ENCODE data around the gene OSER1. TPM values are rescaled to one million over a fixed set of nuclear protein-coding genes. Genes with fewer than 3 reads are reported as not detected.

The OSER1 gene
- polyA plus RNA-seq, 1 donor from 2014 or later, result 43.9 TPM

DNA sequence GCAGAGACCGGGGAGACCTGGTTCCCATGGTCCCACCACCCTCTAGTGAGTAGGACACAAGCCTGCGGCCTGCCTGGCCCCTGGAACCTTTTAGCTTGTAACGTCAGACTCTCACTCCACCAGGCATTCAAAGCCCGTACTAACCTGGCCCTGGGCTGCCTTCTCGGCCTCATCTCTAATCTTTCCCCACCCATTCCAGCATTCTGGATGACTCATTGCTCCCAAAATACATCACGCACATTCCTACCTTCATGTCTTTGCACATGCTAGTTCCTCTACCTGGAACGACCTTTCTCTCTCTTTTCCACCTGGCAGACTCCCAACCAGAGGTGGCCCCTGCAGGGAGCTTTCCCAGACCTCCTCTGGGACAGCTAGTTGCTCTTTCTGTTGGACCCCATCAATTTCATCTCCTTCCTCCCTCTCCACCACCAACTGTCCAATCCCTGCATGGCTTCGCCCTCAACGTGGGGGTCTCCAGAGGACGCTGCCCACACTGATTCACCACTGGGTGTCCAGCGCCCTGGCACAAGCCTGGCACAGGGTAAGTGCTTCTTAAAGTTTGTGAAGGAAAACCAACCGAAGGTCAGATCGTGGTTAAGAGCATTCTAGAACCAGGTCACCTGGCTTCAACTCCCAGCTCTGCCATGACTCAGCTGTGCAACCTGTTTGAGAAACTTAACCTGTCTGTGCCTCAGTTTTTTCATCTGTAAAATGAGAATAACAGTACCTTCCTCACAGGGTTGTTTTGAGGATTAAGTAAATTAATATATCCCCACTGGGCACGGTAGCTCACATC is 58.8 kb downstream of the OSER1 start:
- no peaks in the 10 kb centered on the region for H3K79me2 ChIP-seq (replicated peaks; ENCODE audit: insufficient read depth, low read length)
- H3K4me2 ChIP-seq (ENCODE audit: low read length), result no peak overlapping the region
- H3K36me3 ChIP-seq (ENCODE audit: insufficient read depth, low read length), result no peaks in the 10 kb centered on the region
- TF ChIP-seq POLR2AphosphoS5 (IDR thresholded peaks at IDR 0.05), result no peak
- TF ChIP-seq, protein P1, sequence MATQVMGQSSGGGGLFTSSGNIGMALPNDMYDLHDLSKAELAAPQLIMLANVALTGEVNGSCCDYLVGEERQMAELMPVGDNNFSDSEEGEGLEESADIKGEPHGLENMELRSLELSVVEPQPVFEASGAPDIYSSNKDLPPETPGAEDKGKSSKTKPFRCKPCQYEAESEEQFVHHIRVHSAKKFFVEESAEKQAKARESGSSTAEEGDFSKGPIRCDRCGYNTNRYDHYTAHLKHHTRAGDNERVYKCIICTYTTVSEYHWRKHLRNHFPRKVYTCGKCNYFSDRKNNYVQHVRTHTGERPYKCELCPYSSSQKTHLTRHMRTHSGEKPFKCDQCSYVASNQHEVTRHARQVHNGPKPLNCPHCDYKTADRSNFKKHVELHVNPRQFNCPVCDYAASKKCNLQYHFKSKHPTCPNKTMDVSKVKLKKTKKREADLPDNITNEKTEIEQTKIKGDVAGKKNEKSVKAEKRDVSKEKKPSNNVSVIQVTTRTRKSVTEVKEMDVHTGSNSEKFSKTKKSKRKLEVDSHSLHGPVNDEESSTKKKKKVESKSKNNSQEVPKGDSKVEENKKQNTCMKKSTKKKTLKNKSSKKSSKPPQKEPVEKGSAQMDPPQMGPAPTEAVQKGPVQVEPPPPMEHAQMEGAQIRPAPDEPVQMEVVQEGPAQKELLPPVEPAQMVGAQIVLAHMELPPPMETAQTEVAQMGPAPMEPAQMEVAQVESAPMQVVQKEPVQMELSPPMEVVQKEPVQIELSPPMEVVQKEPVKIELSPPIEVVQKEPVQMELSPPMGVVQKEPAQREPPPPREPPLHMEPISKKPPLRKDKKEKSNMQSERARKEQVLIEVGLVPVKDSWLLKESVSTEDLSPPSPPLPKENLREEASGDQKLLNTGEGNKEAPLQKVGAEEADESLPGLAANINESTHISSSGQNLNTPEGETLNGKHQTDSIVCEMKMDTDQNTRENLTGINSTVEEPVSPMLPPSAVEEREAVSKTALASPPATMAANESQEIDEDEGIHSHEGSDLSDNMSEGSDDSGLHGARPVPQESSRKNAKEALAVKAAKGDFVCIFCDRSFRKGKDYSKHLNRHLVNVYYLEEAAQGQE (IDR thresholded peaks at IDR 0.05; ENCODE audit: borderline replicate concordance), result no peak
- no peak for TF ChIP-seq EZH2 (IDR thresholded peaks at IDR 0.05; ENCODE audit: borderline replicate concordance, insufficient read depth, low read length, poor library complexity, severe bottlenecking)
- TF ChIP-seq MXI1 (conservative IDR thresholded peaks at IDR 0.05; ENCODE audit: poor library complexity, severe bottlenecking), result no peak
- TF ChIP-seq TAF1 (IDR thresholded peaks at IDR 0.05; ENCODE audit: low read depth), result no peak
- no peak for TF ChIP-seq SMC3 (conservative IDR thresholded peaks at IDR 0.05; ENCODE audit: poor library complexity)
- no peak for TF ChIP-seq RAD21 (conservative IDR thresholded peaks at IDR 0.05)
- TF ChIP-seq, protein P2, sequence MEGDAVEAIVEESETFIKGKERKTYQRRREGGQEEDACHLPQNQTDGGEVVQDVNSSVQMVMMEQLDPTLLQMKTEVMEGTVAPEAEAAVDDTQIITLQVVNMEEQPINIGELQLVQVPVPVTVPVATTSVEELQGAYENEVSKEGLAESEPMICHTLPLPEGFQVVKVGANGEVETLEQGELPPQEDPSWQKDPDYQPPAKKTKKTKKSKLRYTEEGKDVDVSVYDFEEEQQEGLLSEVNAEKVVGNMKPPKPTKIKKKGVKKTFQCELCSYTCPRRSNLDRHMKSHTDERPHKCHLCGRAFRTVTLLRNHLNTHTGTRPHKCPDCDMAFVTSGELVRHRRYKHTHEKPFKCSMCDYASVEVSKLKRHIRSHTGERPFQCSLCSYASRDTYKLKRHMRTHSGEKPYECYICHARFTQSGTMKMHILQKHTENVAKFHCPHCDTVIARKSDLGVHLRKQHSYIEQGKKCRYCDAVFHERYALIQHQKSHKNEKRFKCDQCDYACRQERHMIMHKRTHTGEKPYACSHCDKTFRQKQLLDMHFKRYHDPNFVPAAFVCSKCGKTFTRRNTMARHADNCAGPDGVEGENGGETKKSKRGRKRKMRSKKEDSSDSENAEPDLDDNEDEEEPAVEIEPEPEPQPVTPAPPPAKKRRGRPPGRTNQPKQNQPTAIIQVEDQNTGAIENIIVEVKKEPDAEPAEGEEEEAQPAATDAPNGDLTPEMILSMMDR (IDR thresholded peaks at IDR 0.05; ENCODE audit: poor library complexity, severe bottlenecking), result no peak
- TF ChIP-seq EP300 (conservative IDR thresholded peaks at IDR 0.05; ENCODE audit: poor library complexity, severe bottlenecking), result no peak
- H3K27me3 ChIP-seq (ENCODE audit: insufficient read depth, low read depth, low read length), result no peaks in the 10 kb centered on the region
- H2AFZ ChIP-seq (ENCODE audit: low read depth, low read length), result no peak overlapping the region
- H3K9ac ChIP-seq (ENCODE audit: low read length), result no peak overlapping the region
- H3K9me3 ChIP-seq (ENCODE audit: low read length), result no peaks in the 10 kb centered on the region
- no peaks in the 10 kb centered on the region for H3K9me2 ChIP-seq (ENCODE audit: insufficient read depth, low read length)
- H3K27ac ChIP-seq (ENCODE audit: low read length), result no peak overlapping the region
- H4K20me1 ChIP-seq (ENCODE audit: insufficient read depth), result no peaks in the 10 kb centered on the region
- H3K4me3 ChIP-seq (ENCODE audit: low read length), result no peak overlapping the region
- no peaks in the 10 kb centered on the region for H3F3A ChIP-seq (ENCODE audit: insufficient read depth, low read length, poor library complexity, severe bottlenecking)

DNA sequence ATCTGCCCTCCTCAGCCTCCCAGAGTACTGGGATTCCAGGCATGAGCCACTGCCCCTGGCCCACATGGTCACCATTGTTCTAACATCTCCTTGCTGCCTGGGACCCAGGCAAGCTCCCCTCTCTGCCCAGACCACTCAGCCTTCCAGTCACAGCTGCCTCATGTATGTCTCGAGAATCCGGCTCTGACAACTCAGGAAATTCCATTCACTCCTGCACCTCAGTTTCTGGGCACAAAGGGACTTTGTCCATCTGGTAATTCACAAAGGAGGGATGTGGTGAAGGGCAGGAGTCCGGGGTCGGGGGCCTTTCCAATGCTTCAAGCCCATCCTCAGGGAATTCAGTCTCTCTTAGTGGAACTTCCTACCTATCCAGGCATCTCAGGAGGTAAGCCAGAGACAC is 64.3 kb downstream of the OSER1 start:
- H2AFZ ChIP-seq (ENCODE audit: low read depth, low read length), result no peak overlapping the region
- H3K9me2 ChIP-seq (ENCODE audit: insufficient read depth, low read length), result no peaks in the 10 kb centered on the region
- no peak overlapping the region for H3K4me2 ChIP-seq (ENCODE audit: low read length)
- TF ChIP-seq, protein P2 (IDR thresholded peaks at IDR 0.05; ENCODE audit: poor library complexity, severe bottlenecking), result no peak
- no peak for TF ChIP-seq POLR2AphosphoS5 (IDR thresholded peaks at IDR 0.05)
- TF ChIP-seq, protein P1 (IDR thresholded peaks at IDR 0.05; ENCODE audit: borderline replicate concordance), result no peak
- no peak for TF ChIP-seq EP300 (conservative IDR thresholded peaks at IDR 0.05; ENCODE audit: poor library complexity, severe bottlenecking)
- TF ChIP-seq MXI1 (conservative IDR thresholded peaks at IDR 0.05; ENCODE audit: poor library complexity, severe bottlenecking), result no peak
- TF ChIP-seq RAD21 (conservative IDR thresholded peaks at IDR 0.05), result no peak
- no peak for TF ChIP-seq TAF1 (IDR thresholded peaks at IDR 0.05; ENCODE audit: low read depth)
- TF ChIP-seq EZH2 (IDR thresholded peaks at IDR 0.05; ENCODE audit: borderline replicate concordance, insufficient read depth, low read length, poor library complexity, severe bottlenecking), result no peak
- no peak for TF ChIP-seq SMC3 (conservative IDR thresholded peaks at IDR 0.05; ENCODE audit: poor library complexity)
- H3K27ac ChIP-seq (ENCODE audit: low read length), result no peak overlapping the region
- no peaks in the 10 kb centered on the region for H4K20me1 ChIP-seq (ENCODE audit: insufficient read depth)
- no peak overlapping the region for H3K4me3 ChIP-seq (ENCODE audit: low read length)
- H3F3A ChIP-seq (ENCODE audit: insufficient read depth, low read length, poor library complexity, severe bottlenecking), result no peaks in the 10 kb centered on the region
- H3K36me3 ChIP-seq (ENCODE audit: insufficient read depth, low read length), result no peaks in the 10 kb centered on the region
- H3K9me3 ChIP-seq (ENCODE audit: low read length), result no peaks in the 10 kb centered on the region
- H3K79me2 ChIP-seq (replicated peaks; ENCODE audit: insufficient read depth, low read length), result no peaks in the 10 kb centered on the region
- H3K27me3 ChIP-seq (ENCODE audit: insufficient read depth, low read depth, low read length), result no peaks in the 10 kb centered on the region
- no peak overlapping the region for H3K9ac ChIP-seq (ENCODE audit: low read length)

All from neural cell (in vitro differentiated cells).